ENCODE measurements around the gene AOPEP.
A peak's percentile ranks its signal among the peaks of the same experiment; 100 is the strongest.

The AOPEP gene

GRCh38 chr9:94851892-94852291 lies 125.4 kb downstream of the AOPEP start:
- DNase-seq: no peak

GRCh38 chr9:94852373-94852772 lies 125.9 kb downstream of the AOPEP start:
- DNase-seq: no peak

- DNase-seq: no peak
Observed at GRCh38 chr9:94853887-94854286, 127.4 kb downstream of the AOPEP start.

- no peak for DNase-seq
Observed at GRCh38 chr9:94855903-94856302, 129.4 kb downstream of the AOPEP start.

GRCh38 chr9:94857791-94858190 lies 131.3 kb downstream of the AOPEP start:
- DNase-seq: no peak

- no peak for DNase-seq
Observed at GRCh38 chr9:94859226-94859625, 132.7 kb downstream of the AOPEP start.

GRCh38 chr9:94859891-94860290 lies 133.4 kb downstream of the AOPEP start:
- DNase-seq: no peak

- peak in 1 of 2 experiments; percentile 44 for DNase-seq
Observed at GRCh38 chr9:94860678-94861588, 134.4 kb downstream of the AOPEP start.

- DNase-seq: no peak
Observed at GRCh38 chr9:94861589-94862272, 135.2 kb downstream of the AOPEP start.

GRCh38 chr9:94864196-94864595 lies 137.7 kb downstream of the AOPEP start:
- no peak for DNase-seq

- no peak for DNase-seq
Observed at GRCh38 chr9:94864862-94865509, 138.5 kb downstream of the AOPEP start.

- DNase-seq: peak in 1 of 2 experiments; percentile 55
Observed at GRCh38 chr9:94865582-94866452, 139.3 kb downstream of the AOPEP start.

- DNase-seq: no peak
Observed at GRCh38 chr9:94866770-94867169, 140.3 kb downstream of the AOPEP start.

GRCh38 chr9:94867281-94867841 lies 140.9 kb downstream of the AOPEP start:
- peak; percentile 33 to 60 for DNase-seq

GRCh38 chr9:94867842-94868312 lies 141.4 kb downstream of the AOPEP start:
- peak in 1 of 2 experiments; percentile 29 for DNase-seq

GRCh38 chr9:94868464-94868863 lies 142.0 kb downstream of the AOPEP start:
- no peak for DNase-seq

- no peak for DNase-seq
Observed at GRCh38 chr9:94869415-94869843, 142.9 kb downstream of the AOPEP start.

GRCh38 chr9:94870465-94870792 lies 143.9 kb downstream of the AOPEP start:
- no peak for DNase-seq

- no peak for DNase-seq
Observed at GRCh38 chr9:94870793-94871558, 144.5 kb downstream of the AOPEP start.

- DNase-seq: no peak
Observed at GRCh38 chr9:94872083-94872833, 145.8 kb downstream of the AOPEP start.

Data from cerebellar nuclear complex (tissue), 1 donor.